Gastroesophageal sphincter (tissue), 3 donors: ENCODE measurements around the gene SLC6A15.

Source experiments
- CTCF ChIP-seq, 4 experiments: fragments of 200-600 bp in 2 of 4; fragments of 450-650 bp in 2 of 4; sonication (generic) in 1 of 4; IDR thresholded peaks; one replicate each; pipeline ENCODE4 v1.5.1; 2017 to 2019; ENCODE audit warnings: antibody characterized with exemption in 4 of 4, mild to moderate bottlenecking in 2 of 4, moderate library complexity in 2 of 4
- POLR2A ChIP-seq, 2 donors: fragments of 450-650 bp; IDR thresholded peaks; one replicate each; pipeline ENCODE4 v1.6.1; 2017; ENCODE audit warnings: antibody characterized with exemption in 2 of 2, mild to moderate bottlenecking in 2 of 2, moderate library complexity in 1 of 2
- POLR2AphosphoS5 ChIP-seq: sonication (generic); formaldehyde crosslinking; IDR thresholded peaks from one replicate; pipeline ENCODE4 v1.6.1; 2017; ENCODE audit warnings: antibody characterized with exemption

DNA sequence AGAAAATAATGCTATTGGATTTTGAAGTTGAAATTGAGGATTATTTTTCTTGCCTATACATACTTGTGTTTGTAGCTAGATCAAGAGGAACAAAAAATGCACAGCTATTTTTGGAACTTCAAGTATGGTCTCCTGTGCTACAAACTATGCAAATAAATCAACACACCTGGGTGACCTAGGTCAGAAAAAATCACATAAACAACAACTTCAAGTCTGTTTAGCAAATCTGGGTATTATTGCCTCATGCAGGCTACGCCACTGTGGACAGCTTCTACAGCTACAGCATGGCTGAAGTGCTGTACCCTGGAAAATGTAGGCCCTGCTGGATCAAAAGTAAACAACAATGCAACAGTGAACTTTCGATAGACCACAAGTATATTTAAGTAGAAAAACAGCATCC, 87.5 kb downstream of the SLC6A15 start:
- TF ChIP-seq POLR2AphosphoS5 (no peak), POLR2A (IDR thresholded peaks at IDR 0.05) (no peak), CTCF (IDR thresholded peaks at IDR 0.05) (no peak)
